Aorta (tissue), 5 donors: ENCODE measurements around the gene CD163L1. TPM values are rescaled to one million over a fixed set of nuclear protein-coding genes. Genes with fewer than 3 reads are reported as not detected.

Experiments
- ATAC-seq: fragments of 200-7000 bp; cut with Tn5 transposase; one replicate; pipeline ENCODE4 v1.9.1; 2022; ENCODE audit warnings: moderate library complexity; ENCODE audit not compliant: low FRiP score
- DNase-seq, 2 donors: peaks; one replicate each; pipeline ENCODE4 v3.0.0-alpha.2; 2020
- H3K27ac ChIP-seq, 2 donors: one replicate each; pipeline ENCODE4 v1.5.1; 2013; ENCODE audit warnings: low read length in 2 of 2, mild to moderate bottlenecking in 2 of 2, moderate library complexity in 2 of 2, control low read depth in 1 of 2, inconsistent platforms in 1 of 2, low read depth in 1 of 2
- H3K27me3 ChIP-seq, 2 donors: one replicate each; pipeline ENCODE4 v1.6.1; 2013; ENCODE audit warnings: control low read depth in 1 of 2, low read length in 1 of 2, mild to moderate bottlenecking in 1 of 2, moderate library complexity in 1 of 2; ENCODE audit not compliant: insufficient read depth in 2 of 2, control insufficient read depth in 1 of 2
- H3K36me3 ChIP-seq, 2 donors: one replicate each; pipeline ENCODE4 v1.6.1; 2013; ENCODE audit warnings: control low read depth in 1 of 2, low read length in 1 of 2, mild to moderate bottlenecking in 1 of 2; ENCODE audit not compliant: insufficient read depth in 2 of 2, control insufficient read depth in 1 of 2
- H3K4me1 ChIP-seq, 2 donors: one replicate each; pipeline ENCODE4 v1.6.1; 2013; ENCODE audit warnings: low read length in 2 of 2, control low read depth in 1 of 2, mild to moderate bottlenecking in 1 of 2, moderate library complexity in 1 of 2; ENCODE audit not compliant: insufficient read depth in 2 of 2, control insufficient read depth in 1 of 2
- H3K4me3 ChIP-seq, 2 donors: one replicate each; pipeline ENCODE4 v1.5.1; 2013; ENCODE audit warnings: low read length in 2 of 2, control low read depth in 1 of 2, mild to moderate bottlenecking in 1 of 2
- H3K9me3 ChIP-seq: one replicate; pipeline ENCODE4 v1.6.1; 2013; ENCODE audit warnings: mild to moderate bottlenecking, low read length; ENCODE audit not compliant: control insufficient read depth
- WGBS, 2 donors: extraction: QIAGEN DNeasy Blood & Tissue Kit; methylation state at CpG; one replicate each; pipeline ENCODE4 v1.1.7; 2013; 5-methylcytosine and 5-hydroxymethylcytosine counted together
- intact Hi-C, 2 donors: fragments of 100-400 bp; cut with DNase I; formaldehyde crosslinking; loops; one replicate each; pipeline versions ENCODE4 v1.14.2 to v1.15.0; 2022
- polyA plus RNA-seq, 2 donors: library from polyadenylated mRNA; stranded (reverse); fragments of 200-250 nt; gene quantifications; one replicate each; pipeline ENCODE4 v1.2.3, GENCODE V29; 2013
- total RNA-seq, 2 donors: library from RNA; stranded (reverse); fragmentation: NEBNext Ultra II Directional; extraction: Animal tissue kit (Norgen Biotek cat#: 25700); gene quantifications; one replicate each; pipeline ENCODE4 v1.2.1, GENCODE V29; 2021
- donor health status: healthy with polysubstance abuse.
- donor health status: Bipolar disorder and iron deficiency.
- donor health status: DM: no; HTN: no; CAD: no.
- donor health status: DM: no; HTN: no; CAD: no.
- donor health status: DM: yes; HTN: yes; CAD: no.

The CD163L1 gene
- total and polyA plus RNA-seq, 4 donors: 1.2 to 39.8 (median 7.3) TPM

GRCh38 chr12:7433276-7433822 lies 10.6 kb downstream of the CD163L1 start:
- WGBS, 2 donors: 53 to 57% methylated on average over 6 of the region's 6 CpGs
- ATAC-seq: no peak
- H3K9me3 ChIP-seq: peaks cover 1% of the 10 kb centered on the region
- no peak overlapping the region for H3K27ac ChIP-seq
- no peaks in the 10 kb centered on the region for H3K4me1 ChIP-seq
- DNase-seq: no peak
- H3K36me3 ChIP-seq: no peaks in the 10 kb centered on the region
- no peak overlapping the region for H3K4me3 ChIP-seq
- intact Hi-C loops: no loop called here
- H3K27me3 ChIP-seq: no peaks in the 10 kb centered on the region

GRCh38 chr12:7431993-7432685 lies 11.8 kb downstream of the CD163L1 start:
- H3K9me3 ChIP-seq: peaks cover 1% of the 10 kb centered on the region
- H3K36me3 ChIP-seq: no peaks in the 10 kb centered on the region
- no peak overlapping the region for H3K27ac ChIP-seq
- ATAC-seq: no peak
- no peaks in the 10 kb centered on the region for H3K4me1 ChIP-seq
- H3K27me3 ChIP-seq: no peaks in the 10 kb centered on the region
- no peak overlapping the region for H3K4me3 ChIP-seq
- WGBS, 2 donors: 79 to 80% methylated on average over 5 of the region's 5 CpGs
- intact Hi-C loops: no loop called here
- DNase-seq: no peak

GRCh38 chr12:7411343-7411742 lies 32.6 kb downstream of the CD163L1 start:
- DNase-seq (no peak), ATAC-seq (no peak)
- intact Hi-C loops: no loop called here
- Histone ChIP-seq H3K4me1 (no peaks in the 10 kb centered on the region), H3K27me3 (no peaks in the 10 kb centered on the region), H3K4me3 (no peak overlapping the region), H3K36me3 (no peaks in the 10 kb centered on the region), H3K9me3 (peaks cover 2% of the 10 kb centered on the region), H3K27ac (no peak overlapping the region)
- 82 to 85% methylated on average over 2 of the region's 2 CpGs for WGBS, 2 donors

GRCh38 chr12:7404275-7404674 lies 39.7 kb downstream of the CD163L1 start:
- ATAC-seq: no peak
- 58 to 64% methylated on average over 2 of the region's 2 CpGs for WGBS, 2 donors
- no peak overlapping the region for H3K27ac ChIP-seq
- intact Hi-C loops: no loop called here
- no peaks in the 10 kb centered on the region for H3K36me3 ChIP-seq
- no peak overlapping the region for H3K4me3 ChIP-seq
- no peaks in the 10 kb centered on the region for H3K4me1 ChIP-seq
- H3K27me3 ChIP-seq: no peaks in the 10 kb centered on the region
- H3K9me3 ChIP-seq: no peaks in the 10 kb centered on the region
- DNase-seq: no peak

GRCh38 chr12:7403466-7403865 lies 40.5 kb downstream of the CD163L1 start:
- no peak for ATAC-seq

GRCh38 chr12:7399089-7399488 lies 44.9 kb downstream of the CD163L1 start:
- peaks cover 0 to 2% of the 10 kb centered on the region in 2 donors for H3K27me3 ChIP-seq
- no peaks in the 10 kb centered on the region for H3K4me1 ChIP-seq
- H3K27ac ChIP-seq: no peak overlapping the region
- 83 to 90% methylated on average over 1 of the region's 1 CpG for WGBS, 2 donors
- no peaks in the 10 kb centered on the region for H3K9me3 ChIP-seq
- DNase-seq (no peak), ATAC-seq (no peak)
- H3K36me3 ChIP-seq: no peaks in the 10 kb centered on the region
- intact Hi-C loops: no loop called here
- H3K4me3 ChIP-seq: no peak overlapping the region

More at GRCh38 chr12:7403466-7403865, 40.5 kb downstream of the CD163L1 start:
- no peak for DNase-seq
- WGBS, 2 donors: 62% methylated on average over 7 of the region's 7 CpGs
- Histone ChIP-seq H3K36me3 (no peaks in the 10 kb centered on the region), H3K27me3 (peaks cover 0 to 2% of the 10 kb centered on the region in 2 donors), H3K27ac (no peak overlapping the region), H3K4me3 (no peak overlapping the region), H3K9me3 (no peaks in the 10 kb centered on the region), H3K4me1 (no peaks in the 10 kb centered on the region)
- intact Hi-C loops: no loop called here

- 76 to 84% methylated on average over 3 of the region's 3 CpGs for WGBS, 2 donors
Measured at GRCh38 chr12:7396418-7396817, 47.5 kb downstream of the CD163L1 start.

GRCh38 chr12:7395950-7396349 lies 48.0 kb downstream of the CD163L1 start:
- no peak for ATAC-seq
- intact Hi-C loops: no loop called here

More at GRCh38 chr12:7396418-7396817, 47.5 kb downstream of the CD163L1 start:
- H3K27me3 ChIP-seq: peaks cover 0 to 2% of the 10 kb centered on the region in 2 donors
- intact Hi-C loops: no loop called here
- no peak overlapping the region for H3K4me3 ChIP-seq
- no peaks in the 10 kb centered on the region for H3K36me3 ChIP-seq
- ATAC-seq: no peak
- no peak for DNase-seq
- H3K4me1 ChIP-seq: no peaks in the 10 kb centered on the region
- H3K27ac ChIP-seq: no peak overlapping the region
- H3K9me3 ChIP-seq: no peaks in the 10 kb centered on the region

GRCh38 chr12:7387289-7387688 lies 56.7 kb downstream of the CD163L1 start:
- no peaks in the 10 kb centered on the region for H3K27me3 ChIP-seq
- intact Hi-C loops: no loop called here
- peaks cover 5% of the 10 kb centered on the region for H3K9me3 ChIP-seq
- no peaks in the 10 kb centered on the region for H3K4me1 ChIP-seq
- no peak overlapping the region for H3K27ac ChIP-seq
- no peak for DNase-seq
- 54 to 70% methylated on average over 1 of the region's 1 CpG for WGBS, 2 donors
- no peaks in the 10 kb centered on the region for H3K36me3 ChIP-seq
- no peak for ATAC-seq
- no peak overlapping the region for H3K4me3 ChIP-seq

More at GRCh38 chr12:7395950-7396349, 48.0 kb downstream of the CD163L1 start:
- 77 to 83% methylated on average over 5 of the region's 5 CpGs for WGBS, 2 donors
- no peaks in the 10 kb centered on the region for H3K36me3 ChIP-seq
- peaks cover 0 to 2% of the 10 kb centered on the region in 2 donors for H3K27me3 ChIP-seq
- no peaks in the 10 kb centered on the region for H3K9me3 ChIP-seq
- H3K27ac ChIP-seq: no peak overlapping the region
- H3K4me3 ChIP-seq: no peak overlapping the region
- no peak for DNase-seq
- H3K4me1 ChIP-seq: no peaks in the 10 kb centered on the region
